GOT3 (cell line): ENCODE data around the gene EML4.

Source experiments
- DNase-seq: peaks from one replicate; lab custom pipeline; 2025; ENCODE audit warnings: mixed read lengths; lab: John Stamatoyannopoulos, UW

The EML4 gene

GRCh38 chr2:42225573-42225972 lies 56.4 kb downstream of the EML4 start:
- DNase-seq, result no peak

GRCh38 chr2:42227491-42227890 lies 58.3 kb downstream of the EML4 start:
- DNase-seq, result no peak

GRCh38 chr2:42228101-42228500 lies 58.9 kb downstream of the EML4 start:
- no peak for DNase-seq

GRCh38 chr2:42229949-42230348 lies 60.8 kb downstream of the EML4 start:
- no peak for DNase-seq

GRCh38 chr2:42230891-42231290 lies 61.7 kb downstream of the EML4 start:
- no peak for DNase-seq

- DNase-seq, result no peak
Observed at GRCh38 chr2:42232024-42232423, 62.9 kb downstream of the EML4 start.

GRCh38 chr2:42233976-42234441 lies 64.9 kb downstream of the EML4 start:
- DNase-seq, result no peak

- no peak for DNase-seq
Observed at GRCh38 chr2:42236911-42237310, 67.8 kb downstream of the EML4 start.

GRCh38 chr2:42238644-42239288 lies 69.6 kb downstream of the EML4 start:
- DNase-seq, result no peak

GRCh38 chr2:42239289-42239661 lies 70.1 kb downstream of the EML4 start:
- DNase-seq, result no peak

GRCh38 chr2:42239811-42240210 lies 70.7 kb downstream of the EML4 start:
- DNase-seq, result no peak

GRCh38 chr2:42241517-42241916 lies 72.4 kb downstream of the EML4 start:
- DNase-seq, result no peak

GRCh38 chr2:42243297-42243696 lies 74.1 kb downstream of the EML4 start:
- DNase-seq, result no peak

GRCh38 chr2:42244520-42244919 lies 75.4 kb downstream of the EML4 start:
- DNase-seq, result no peak

GRCh38 chr2:42245396-42245795 lies 76.2 kb downstream of the EML4 start:
- no peak for DNase-seq

- no peak for DNase-seq
Observed at GRCh38 chr2:42246562-42246961, 77.4 kb downstream of the EML4 start.

GRCh38 chr2:42248846-42249245 lies 79.7 kb downstream of the EML4 start:
- no peak for DNase-seq

- no peak for DNase-seq
Observed at GRCh38 chr2:42249284-42249683, 80.1 kb downstream of the EML4 start.

- no peak for DNase-seq
Observed at GRCh38 chr2:42249887-42250286, 80.7 kb downstream of the EML4 start.

GRCh38 chr2:42250925-42251324 lies 81.8 kb downstream of the EML4 start:
- DNase-seq, result no peak

GRCh38 chr2:42252464-42252863 lies 83.3 kb downstream of the EML4 start:
- no peak for DNase-seq

- no peak for DNase-seq
Observed at GRCh38 chr2:42254186-42254895, 85.2 kb downstream of the EML4 start.

GRCh38 chr2:42256505-42256904 lies 87.4 kb downstream of the EML4 start:
- DNase-seq, result no peak
